IPS-20b (cell line): ENCODE data around the gene PTGES.
"Not testable (repeated sequence)": the region's sequence is repeated elsewhere in the genome, so short reads cannot be mapped to it uniquely, and the experiment has no call there.

Source experiments
- H3K27ac ChIP-seq: one replicate; pipeline ENCODE4 v1.5.1; 2013; ENCODE audit warnings: low read length
- H3K27me3 ChIP-seq: 2 replicates; pipeline ENCODE4 v1.6.1; 2013; ENCODE audit warnings: mild to moderate bottlenecking, low read length, inconsistent platforms; ENCODE audit not compliant: insufficient read depth
- H3K36me3 ChIP-seq: 2 replicates; pipeline ENCODE4 v1.6.1; 2013; ENCODE audit warnings: low read depth, mild to moderate bottlenecking, inconsistent platforms, low read length, moderate library complexity; ENCODE audit not compliant: insufficient read depth
- H3K4me1 ChIP-seq: 2 replicates; pipeline ENCODE4 v1.6.1; 2013; ENCODE audit warnings: mild to moderate bottlenecking, control low read depth, inconsistent platforms, low read length, moderate library complexity; ENCODE audit not compliant: insufficient read depth
- H3K4me3 ChIP-seq: 2 replicates; pipeline ENCODE4 v1.5.1; 2013; ENCODE audit warnings: mild to moderate bottlenecking, low read length, inconsistent platforms
- H3K9ac ChIP-seq: 2 replicates; pipeline ENCODE4 v1.6.1; 2013; ENCODE audit warnings: low read depth, mild to moderate bottlenecking, inconsistent platforms, low read length, moderate library complexity
- H3K9me3 ChIP-seq: 2 replicates; pipeline ENCODE4 v1.6.1; 2013; ENCODE audit warnings: mild to moderate bottlenecking, low read depth, low read length, inconsistent platforms; ENCODE audit not compliant: insufficient read depth

PTGES gene

DNA sequence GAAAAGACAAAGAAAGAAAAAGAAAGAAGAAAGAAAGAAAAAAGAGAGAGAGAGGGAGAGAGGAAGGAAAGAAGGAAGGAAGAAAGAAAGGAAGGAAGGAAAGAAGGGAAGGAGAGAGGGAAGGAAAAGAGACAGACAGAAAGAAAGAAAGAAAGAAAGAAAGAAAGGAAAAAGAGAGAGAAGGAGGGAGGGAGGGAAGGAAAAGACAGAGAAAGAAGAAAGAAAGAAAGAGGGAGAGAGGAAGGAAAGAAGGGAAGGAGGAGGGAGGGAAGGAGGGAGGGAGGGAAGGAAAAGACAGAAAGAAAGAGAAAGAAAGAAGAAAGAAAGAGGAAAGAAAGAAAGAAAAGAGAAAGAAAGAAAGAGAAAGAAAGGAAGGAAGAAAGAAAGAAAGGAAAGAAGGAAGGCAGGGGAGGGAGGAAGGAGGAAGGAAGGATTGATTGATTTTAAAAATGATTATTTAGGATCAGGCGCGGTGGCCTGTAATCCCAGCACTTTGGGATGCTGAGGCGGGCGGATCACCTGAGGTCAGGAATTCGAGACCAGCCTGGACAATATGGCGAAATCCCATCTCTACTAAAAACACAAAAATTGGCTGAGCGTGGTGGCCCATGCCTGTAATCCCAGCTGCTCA lies 26.8 kb upstream of the PTGES start:
- no peaks in the 10 kb centered on the region for H3K36me3 ChIP-seq
- H3K27ac ChIP-seq = no peak overlapping the region
- no peak overlapping the region for H3K9ac ChIP-seq
- no peak overlapping the region for H3K4me3 ChIP-seq
- H3K4me1 ChIP-seq = peaks cover 4% of the 10 kb centered on the region; the same call in 1 of the 2 replicates
- no peaks in the 10 kb centered on the region for H3K9me3 ChIP-seq
- H3K27me3 ChIP-seq = no peaks in the 10 kb centered on the region

DNA sequence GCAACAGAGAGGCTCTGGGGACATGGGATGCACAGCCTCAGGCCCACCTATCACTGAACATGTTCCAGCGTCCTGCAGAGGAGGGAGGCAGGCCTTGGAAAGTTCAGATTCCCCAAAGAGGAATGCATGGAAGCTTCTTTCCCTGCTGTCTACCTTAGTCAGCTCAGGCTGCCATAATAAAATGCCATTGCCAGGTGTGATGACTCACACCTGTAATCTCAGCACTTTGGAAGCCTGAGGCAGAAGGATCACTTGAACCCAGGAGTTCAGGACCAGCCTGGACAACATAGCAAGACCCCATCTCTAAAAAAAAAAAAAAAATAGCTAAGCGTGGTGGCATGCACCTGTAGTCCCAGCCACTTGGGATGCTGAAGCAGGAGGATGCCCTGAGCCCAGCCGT lies 25.6 kb upstream of the PTGES start:
- H3K27me3 ChIP-seq = no peaks in the 10 kb centered on the region
- H3K36me3 ChIP-seq = no peaks in the 10 kb centered on the region
- H3K4me3 ChIP-seq = no peak overlapping the region
- H3K9me3 ChIP-seq = no peaks in the 10 kb centered on the region
- H3K27ac ChIP-seq = no peak overlapping the region
- no peak overlapping the region for H3K9ac ChIP-seq
- H3K4me1 ChIP-seq = peaks cover 4% of the 10 kb centered on the region; the same call in 1 of the 2 replicates

DNA sequence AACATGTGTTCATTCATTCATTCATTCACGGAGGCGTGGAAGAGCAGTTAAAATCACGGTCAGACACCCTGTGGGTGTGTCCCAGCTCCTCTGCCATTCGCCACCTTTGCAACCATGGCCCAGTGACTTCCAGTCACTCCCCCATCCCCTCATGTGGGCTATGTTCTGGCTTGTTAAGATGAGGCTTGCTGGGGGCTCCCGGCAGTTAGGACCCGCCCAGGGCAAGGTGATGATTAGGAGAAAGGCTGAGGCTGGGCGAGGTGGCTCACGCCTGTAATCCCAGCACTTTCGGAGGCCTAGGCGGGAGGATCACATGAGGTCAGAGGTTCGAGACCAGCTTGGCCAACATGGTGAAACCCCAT lies 24.9 kb upstream of the PTGES start:
- Histone ChIP-seq H3K36me3 (no peaks in the 10 kb centered on the region), H3K9me3 (no peaks in the 10 kb centered on the region), H3K9ac (no peak overlapping the region), H3K27me3 (no peaks in the 10 kb centered on the region), H3K27ac (no peak overlapping the region), H3K4me1 (peaks cover 4% of the 10 kb centered on the region; the same call in 1 of the 2 replicates), H3K4me3 (no peak overlapping the region)

GRCh38 chr9:129776938-129777768 lies 24.3 kb upstream of the PTGES start:
- H3K4me3 ChIP-seq = no peak overlapping the region
- H3K9me3 ChIP-seq = no peaks in the 10 kb centered on the region
- no peaks in the 10 kb centered on the region for H3K36me3 ChIP-seq
- no peaks in the 10 kb centered on the region for H3K27me3 ChIP-seq
- no peak overlapping the region for H3K27ac ChIP-seq
- no peak overlapping the region for H3K9ac ChIP-seq
- H3K4me1 ChIP-seq = peaks cover 4% of the 10 kb centered on the region; the same call in 1 of the 2 replicates

DNA sequence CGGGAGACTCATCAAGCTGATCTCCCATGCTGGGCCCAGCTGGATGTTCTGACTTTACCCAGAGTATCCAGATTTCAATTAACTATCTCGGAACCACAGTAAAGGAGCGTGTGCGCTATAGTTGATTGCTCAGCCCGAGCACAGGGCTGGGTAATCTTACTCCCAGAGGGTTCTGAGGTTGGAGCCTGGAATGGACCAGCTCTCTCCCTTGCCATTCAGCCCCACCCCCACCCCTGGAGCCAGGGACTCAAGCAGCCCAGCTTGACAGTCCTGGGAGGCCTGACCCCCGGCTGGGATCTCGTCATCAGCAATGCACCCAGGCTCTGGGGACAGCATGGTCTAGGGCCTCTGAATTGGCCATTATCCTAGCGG lies 23.7 kb upstream of the PTGES start:
- H3K4me1 ChIP-seq = peaks cover 4% of the 10 kb centered on the region; the same call in 1 of the 2 replicates
- H3K27ac ChIP-seq = no peak overlapping the region
- no peaks in the 10 kb centered on the region for H3K9me3 ChIP-seq
- no peaks in the 10 kb centered on the region for H3K27me3 ChIP-seq
- no peaks in the 10 kb centered on the region for H3K36me3 ChIP-seq
- no peak overlapping the region for H3K9ac ChIP-seq
- H3K4me3 ChIP-seq = no peak overlapping the region

GRCh38 chr9:129776096-129776495 lies 23.3 kb upstream of the PTGES start:
- not testable (repeated sequence) for H3K4me1 ChIP-seq, H3K9me3 ChIP-seq, H3K27me3 ChIP-seq, H3K4me3 ChIP-seq, H3K9ac ChIP-seq, H3K27ac ChIP-seq, H3K36me3 ChIP-seq

DNA sequence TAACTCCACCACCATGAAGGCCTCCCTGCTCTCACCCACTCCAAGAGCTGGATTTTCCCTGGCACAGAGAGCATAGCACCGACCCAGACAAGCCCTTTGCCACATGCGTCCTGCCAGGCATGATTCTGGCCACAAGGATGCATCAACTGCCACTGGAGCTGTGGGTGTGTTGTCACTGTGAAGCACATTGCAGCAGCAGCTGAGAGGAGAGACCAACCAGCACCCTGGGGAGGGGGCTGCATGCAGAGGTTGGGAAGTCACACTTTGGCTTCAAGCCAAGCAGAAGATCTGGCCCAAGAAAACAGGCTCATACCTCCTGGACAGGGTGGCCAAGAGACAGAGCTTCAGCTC lies 22.6 kb upstream of the PTGES start:
- H3K9ac ChIP-seq = no peak overlapping the region
- no peak overlapping the region for H3K27ac ChIP-seq
- H3K4me1 ChIP-seq = peaks cover 4% of the 10 kb centered on the region; the same call in 1 of the 2 replicates
- H3K36me3 ChIP-seq = no peaks in the 10 kb centered on the region
- no peaks in the 10 kb centered on the region for H3K27me3 ChIP-seq
- H3K9me3 ChIP-seq = no peaks in the 10 kb centered on the region
- H3K4me3 ChIP-seq = no peak overlapping the region

DNA sequence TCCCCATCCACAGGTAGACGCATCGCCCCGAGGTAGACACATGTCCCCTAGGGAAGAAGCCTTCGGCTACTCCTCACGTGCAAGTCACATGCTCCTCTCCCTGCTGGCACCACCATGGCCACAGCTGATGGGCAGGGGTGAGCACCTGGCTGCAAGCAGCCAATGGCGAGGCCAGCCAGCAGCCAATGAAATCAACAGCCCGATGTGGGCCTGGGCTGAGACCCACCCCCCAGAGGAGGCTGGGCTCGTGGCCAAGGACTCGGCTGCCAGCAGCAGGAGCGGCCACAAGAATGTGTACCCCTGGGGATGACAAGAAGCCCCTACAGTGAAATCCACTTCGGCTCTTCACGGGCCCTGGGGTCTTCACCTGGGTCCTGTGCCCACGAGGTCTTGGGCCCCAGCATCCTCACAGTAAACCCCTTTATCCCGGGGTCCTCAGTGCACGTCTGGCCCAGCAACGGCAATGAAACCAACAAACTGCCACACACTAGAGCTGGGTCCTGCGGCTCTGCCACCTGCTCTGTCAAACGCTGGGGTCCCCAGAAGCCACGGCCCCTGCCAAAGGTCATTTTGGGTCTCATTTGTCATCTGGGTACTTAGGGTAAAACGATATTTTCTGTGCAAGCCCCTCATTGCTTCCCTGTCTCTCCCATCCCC lies 22.1 kb upstream of the PTGES start:
- Histone ChIP-seq H3K27ac (no peak overlapping the region), H3K4me1 (peaks cover 4% of the 10 kb centered on the region; the same call in 1 of the 2 replicates), H3K9me3 (no peaks in the 10 kb centered on the region), H3K9ac (no peak overlapping the region), H3K36me3 (no peaks in the 10 kb centered on the region), H3K27me3 (no peaks in the 10 kb centered on the region), H3K4me3 (no peak overlapping the region)

GRCh38 chr9:129773262-129774048 lies 20.6 kb upstream of the PTGES start:
- Histone ChIP-seq H3K9me3 (no peaks in the 10 kb centered on the region), H3K36me3 (no peaks in the 10 kb centered on the region), H3K4me1 (peaks cover 4% of the 10 kb centered on the region; the same call in 1 of the 2 replicates), H3K4me3 (no peak overlapping the region), H3K27ac (no peak overlapping the region), H3K27me3 (no peaks in the 10 kb centered on the region), H3K9ac (no peak overlapping the region)

DNA sequence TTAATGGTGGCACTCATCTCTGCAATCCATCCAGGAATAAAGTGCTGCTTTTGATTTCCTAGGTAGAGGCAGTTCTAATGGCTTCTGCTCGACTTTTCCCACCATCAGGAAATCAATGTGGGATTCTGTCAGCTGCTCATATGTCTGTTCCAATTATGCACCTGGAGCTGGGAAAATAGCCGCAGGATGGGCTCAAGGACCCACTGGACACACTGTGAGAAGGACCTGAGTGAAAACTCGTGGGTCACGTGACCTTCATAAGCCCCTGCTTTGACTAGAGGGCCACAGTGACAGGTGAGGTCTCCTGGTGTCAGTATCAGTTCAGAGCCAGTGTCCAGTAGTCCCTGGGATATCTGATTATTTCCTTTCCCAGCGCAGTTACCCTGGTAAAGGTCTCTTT lies 17.9 kb upstream of the PTGES start:
- no peak overlapping the region for H3K9ac ChIP-seq
- no peaks in the 10 kb centered on the region for H3K4me1 ChIP-seq
- H3K36me3 ChIP-seq = no peaks in the 10 kb centered on the region
- H3K9me3 ChIP-seq = no peaks in the 10 kb centered on the region
- H3K27me3 ChIP-seq = no peaks in the 10 kb centered on the region
- H3K27ac ChIP-seq = no peak overlapping the region
- no peak overlapping the region for H3K4me3 ChIP-seq

GRCh38 chr9:129769669-129770068 lies 16.8 kb upstream of the PTGES start:
- Histone ChIP-seq H3K36me3 (no peaks in the 10 kb centered on the region), H3K9ac (no peak overlapping the region), H3K27ac (no peak overlapping the region), H3K27me3 (no peaks in the 10 kb centered on the region), H3K4me3 (no peak overlapping the region), H3K4me1 (no peaks in the 10 kb centered on the region), H3K9me3 (no peaks in the 10 kb centered on the region)
